OCI-M1 (cell line): ENCODE measurements around the gene LMO2.

Experiments used
- DNase-seq: peaks from one replicate; lab custom pipeline; 2025; lab: John Stamatoyannopoulos, UW

Gene LMO2

GRCh38 chr11:33887886-33888285 lies 4.0 kb downstream of the LMO2 start:
- no peak for DNase-seq

- peak; percentile 98 for DNase-seq
These were observed 6.4 kb downstream of the LMO2 start for GRCh38 chr11:33885338-33886005.

GRCh38 chr11:33884601-33885000 lies 7.3 kb downstream of the LMO2 start:
- peak; percentile 61 for DNase-seq

- no peak for DNase-seq
These were observed 7.8 kb downstream of the LMO2 start for GRCh38 chr11:33884035-33884434.

- peak; percentile 76 for DNase-seq
These were observed 10.0 kb downstream of the LMO2 start for GRCh38 chr11:33881651-33882503.

- peak; percentile 69 for DNase-seq
These were observed 10.9 kb downstream of the LMO2 start for GRCh38 chr11:33880979-33881378.

- DNase-seq, result peak; percentile 61
These were observed 12.5 kb downstream of the LMO2 start for GRCh38 chr11:33879375-33879774.

GRCh38 chr11:33877038-33877437 lies 14.8 kb downstream of the LMO2 start:
- peak; percentile 53 for DNase-seq

GRCh38 chr11:33875621-33876294 lies 16.1 kb downstream of the LMO2 start:
- DNase-seq, result peak; percentile 38

- peak; percentile 67 for DNase-seq
These were observed 16.9 kb downstream of the LMO2 start for GRCh38 chr11:33874910-33875490.

- DNase-seq, result peak; percentile 67
These were observed 17.4 kb downstream of the LMO2 start for GRCh38 chr11:33874433-33874832.

- DNase-seq, result peak; percentile 73
These were observed 22.1 kb downstream of the LMO2 start for GRCh38 chr11:33869481-33870422.

GRCh38 chr11:33868647-33869461 lies 23.0 kb downstream of the LMO2 start:
- peak; percentile 59 for DNase-seq

- peak; percentile 64 for DNase-seq
These were observed 23.8 kb downstream of the LMO2 start for GRCh38 chr11:33867996-33868646.

- peak; percentile 62 for DNase-seq
These were observed 24.3 kb downstream of the LMO2 start for GRCh38 chr11:33867561-33867960.

- DNase-seq, result peak; percentile 40
These were observed 24.9 kb downstream of the LMO2 start for GRCh38 chr11:33866936-33867335.

- DNase-seq, result no peak
These were observed 27.4 kb downstream of the LMO2 start for GRCh38 chr11:33864479-33864878.

- DNase-seq, result no peak
These were observed 28.3 kb downstream of the LMO2 start for GRCh38 chr11:33863418-33864172.
